Transverse colon (tissue), 4 donors: ENCODE results near the gene ALKBH2. TPM values are rescaled to one million over a fixed set of nuclear protein-coding genes. Genes with fewer than 3 reads are reported as not detected.

Experiments
- DNase-seq: peaks from one replicate; pipeline ENCODE4 v3.0.0-alpha.2; 2019
- H3K27ac ChIP-seq, 4 donors: fragments of 200-600 bp; sonication (generic); 2 replicates each; pipeline ENCODE4 v1.5.1; 2016 to 2018; ENCODE audit warnings: inconsistent platforms in 4 of 4
- H3K27me3 ChIP-seq: fragments of 200-600 bp; sonication (generic); 2 replicates; pipeline ENCODE4 v1.5.1; 2017; ENCODE audit warnings: inconsistent platforms
- H3K36me3 ChIP-seq, 4 donors: fragments of 200-600 bp; sonication (generic); 2 replicates each; pipeline ENCODE4 v1.5.1; 2017 to 2019; ENCODE audit warnings: inconsistent platforms in 4 of 4
- H3K4me1 ChIP-seq, 4 donors: fragments of 200-600 bp; sonication (generic); 2 replicates each; pipeline ENCODE4 v1.5.1; 2017 to 2020; ENCODE audit warnings: inconsistent platforms in 4 of 4
- H3K4me3 ChIP-seq, 4 donors: fragments of 200-600 bp; sonication (generic); 1 replicate in 1 of 4; 2 replicates in 3 of 4; pipeline versions ENCODE4 v1.5.1 to v1.6.1; 2017 to 2019; ENCODE audit warnings: inconsistent platforms in 4 of 4
- H3K9me3 ChIP-seq, 2 donors: fragments of 200-600 bp; sonication (generic); 2 replicates each; pipeline ENCODE4 v1.5.1; 2017 to 2019; ENCODE audit warnings: inconsistent platforms in 2 of 2
- EP300 ChIP-seq: sonication (generic); formaldehyde crosslinking; IDR thresholded peaks from one replicate; pipeline ENCODE4 v1.6.1; 2017; ENCODE audit warnings: antibody characterized with exemption, low read depth
- POLR2A ChIP-seq: fragments of 450-650 bp; IDR thresholded peaks from one replicate; pipeline ENCODE4 v1.6.1; 2016; ENCODE audit warnings: antibody characterized with exemption, mild to moderate bottlenecking, moderate library complexity
- POLR2AphosphoS5 ChIP-seq, 3 donors: sonication (generic); formaldehyde crosslinking; IDR thresholded peaks; one replicate each; pipeline ENCODE4 v1.6.1; 2016; ENCODE audit warnings: antibody characterized with exemption in 3 of 3
- WGBS, 2 donors: methylation state at CpG; one replicate each; pipeline ENCODE4 v1.1.5; 2018; ENCODE audit warnings: low coverage in 1 of 2; 5-methylcytosine and 5-hydroxymethylcytosine counted together
- in situ Hi-C, 4 donors: fragments of 200-750 bp; cut with MboI; loops; one replicate each; pipeline versions ENCODE4 v1.15.0 to v1.15.1; 2017; ENCODE audit warnings: low sequenced_read_pairs in 3 of 4, low pct_ligation_motif_present in 1 of 4, low pct_unique_long_range_greater_than_20kb in 1 of 4
- intact Hi-C: fragments of 100-400 bp; cut with DNase I; formaldehyde crosslinking; loops from one replicate; pipeline ENCODE4 v1.15.1; 2023; ENCODE audit warnings: low total_unique reads
- total RNA-seq, 4 donors: library from RNA; depleted of rRNA; stranded (reverse); fragments of >200 nt; gene quantifications; one replicate each; pipeline ENCODE4 v1.1.0, GENCODE V29; 2016
- TF ChIP-seq, protein P1 (sequence below), 5 experiments: fragments of 200-600 bp in 3 of 5; fragments of 450-650 bp in 2 of 5; sonication (generic) in 3 of 5; IDR thresholded peaks; 1 replicate in 2 of 5; 2 replicates in 3 of 5; pipeline ENCODE4 v1.5.1; 2016 to 2017; ENCODE audit warnings: antibody characterized with exemption in 5 of 5, inconsistent platforms in 3 of 5, mild to moderate bottlenecking in 2 of 5, moderate library complexity in 1 of 5

ALKBH2 gene
- total RNA-seq, 4 donors from 2014 or later: 3.4 to 11.1 (median 7.1) TPM; not detected in 1

DNA sequence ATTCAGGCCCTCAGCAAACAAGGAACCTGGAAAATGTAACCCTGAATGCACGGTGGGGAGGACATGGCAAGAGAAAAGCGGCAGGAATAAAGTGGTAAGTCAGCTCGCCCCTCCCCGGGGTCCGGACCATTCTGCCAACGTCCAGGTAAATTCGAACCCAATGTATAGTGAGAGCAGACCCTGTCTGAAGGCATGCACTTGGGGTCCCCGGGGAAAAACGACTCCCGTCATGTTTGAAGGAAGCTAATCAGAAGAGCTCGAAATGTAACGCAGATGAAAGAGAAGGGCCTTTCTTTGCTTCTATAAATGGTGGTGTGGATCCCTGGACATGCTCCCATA, 23.3 kb upstream of the ALKBH2 start:
- peaks cover 25 to 60% (median 48%) of the 10 kb centered on the region in 4 donors for H3K4me1 ChIP-seq

DNA sequence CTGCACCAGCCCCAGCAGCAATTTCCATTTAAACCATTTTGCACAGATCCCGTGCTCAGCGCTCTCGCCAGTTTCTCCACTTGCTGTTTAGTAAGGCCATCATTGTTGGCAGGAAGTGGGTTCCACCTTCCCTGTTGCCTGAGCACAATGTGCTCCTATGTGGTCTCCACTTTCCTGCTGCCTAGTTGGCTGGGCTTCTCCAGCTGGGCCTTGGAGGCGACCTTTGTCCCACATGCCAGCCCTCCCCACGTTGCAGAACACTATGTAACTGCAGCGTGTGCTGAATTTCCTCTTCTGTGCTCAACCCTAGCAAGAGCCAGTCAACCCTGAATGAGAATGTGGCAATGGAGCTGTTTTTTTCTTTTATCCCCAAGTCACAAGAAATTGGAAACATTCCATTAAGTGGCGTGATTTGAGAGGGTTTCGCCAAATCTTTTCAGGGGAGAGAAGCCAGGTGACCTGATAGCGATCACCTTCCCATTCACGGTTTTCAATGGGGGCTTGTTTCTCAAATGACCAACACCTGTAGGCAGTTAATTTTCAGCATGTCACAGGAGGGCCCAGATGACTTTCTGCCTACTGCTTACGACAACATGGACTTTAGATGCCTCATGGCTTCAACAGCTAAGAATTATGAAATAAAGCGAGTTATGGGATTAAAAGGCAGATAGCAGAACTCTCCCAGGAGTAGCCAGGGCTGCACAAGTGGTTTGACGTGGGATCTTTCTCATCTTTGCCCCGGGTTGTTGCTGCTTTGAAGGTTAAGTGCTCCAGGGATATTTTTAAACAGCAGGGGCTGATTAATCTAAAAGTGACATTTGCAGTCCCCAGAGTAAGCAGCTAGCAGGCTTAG, 22.7 kb upstream of the ALKBH2 start, which contains the start of gene ACACB:
Gene ACACB (plus strand): TSS at position 830 of the 853 bp plus-strand sequence. CDS start 22,819 bp downstream, outside the sequence.
- peak within 1 kb of the TSS; percentile 93 to 98 (median 95) for H3K27ac ChIP-seq
- WGBS, 2 donors: 41 to 55% methylated on average over 8 to 14 of the region's 14 CpGs
- no peaks in the 10 kb centered on the region for H3K9me3 ChIP-seq
- H3K4me3 ChIP-seq: peak within 1 kb of the TSS in 1 of 4 donors; percentile 7
- H3K27me3 ChIP-seq: no peaks in the 10 kb centered on the region
- intact Hi-C loops (loop anchor here (1.0 kb wide), 1 partner anchor 39 kb away; no protein-coding TSS in a partner anchor), in situ Hi-C loops (loop anchor here in 1 of 4 donors (25.0 kb wide), 1 partner anchor 271 kb away; no protein-coding TSS in a partner anchor)
- peak; percentile 78 for DNase-seq
- TF ChIP-seq EP300 (peak; percentile 85), POLR2AphosphoS5 (IDR thresholded peaks at IDR 0.05) (peak; percentile 41 to 91 (median 91)), POLR2A (peak; percentile 41)
- TF ChIP-seq, protein P1, sequence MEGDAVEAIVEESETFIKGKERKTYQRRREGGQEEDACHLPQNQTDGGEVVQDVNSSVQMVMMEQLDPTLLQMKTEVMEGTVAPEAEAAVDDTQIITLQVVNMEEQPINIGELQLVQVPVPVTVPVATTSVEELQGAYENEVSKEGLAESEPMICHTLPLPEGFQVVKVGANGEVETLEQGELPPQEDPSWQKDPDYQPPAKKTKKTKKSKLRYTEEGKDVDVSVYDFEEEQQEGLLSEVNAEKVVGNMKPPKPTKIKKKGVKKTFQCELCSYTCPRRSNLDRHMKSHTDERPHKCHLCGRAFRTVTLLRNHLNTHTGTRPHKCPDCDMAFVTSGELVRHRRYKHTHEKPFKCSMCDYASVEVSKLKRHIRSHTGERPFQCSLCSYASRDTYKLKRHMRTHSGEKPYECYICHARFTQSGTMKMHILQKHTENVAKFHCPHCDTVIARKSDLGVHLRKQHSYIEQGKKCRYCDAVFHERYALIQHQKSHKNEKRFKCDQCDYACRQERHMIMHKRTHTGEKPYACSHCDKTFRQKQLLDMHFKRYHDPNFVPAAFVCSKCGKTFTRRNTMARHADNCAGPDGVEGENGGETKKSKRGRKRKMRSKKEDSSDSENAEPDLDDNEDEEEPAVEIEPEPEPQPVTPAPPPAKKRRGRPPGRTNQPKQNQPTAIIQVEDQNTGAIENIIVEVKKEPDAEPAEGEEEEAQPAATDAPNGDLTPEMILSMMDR (IDR thresholded peaks at IDR 0.05): no peak
- peaks cover 25 to 60% (median 49%) of the 10 kb centered on the region in 4 donors for H3K4me1 ChIP-seq
- H3K36me3 ChIP-seq: no peaks in the 10 kb centered on the region

More for the DNA sequence above, 23.3 kb upstream of the ALKBH2 start:
- Histone ChIP-seq H3K27me3 (no peaks in the 10 kb centered on the region), H3K4me3 (peak overlapping the region in 1 of 4 donors; percentile 7), H3K9me3 (no peaks in the 10 kb centered on the region), H3K36me3 (no peaks in the 10 kb centered on the region), H3K27ac (peak overlapping the region; percentile 93 to 98 (median 95))
- TF ChIP-seq, protein P1 (IDR thresholded peaks at IDR 0.05): no peak
- TF ChIP-seq POLR2AphosphoS5 (IDR thresholded peaks at IDR 0.05) (peak in 1 of 3 donors; percentile 31), EP300 (no peak), POLR2A (no peak)
- intact Hi-C loops (no loop called here), in situ Hi-C loops (loop anchor here in 1 of 4 donors (25.0 kb wide), 1 partner anchor 271 kb away; no protein-coding TSS in a partner anchor)
- no peak for DNase-seq
- 66 to 74% methylated on average over 3 to 12 of the region's 12 CpGs for WGBS, 2 donors

DNA sequence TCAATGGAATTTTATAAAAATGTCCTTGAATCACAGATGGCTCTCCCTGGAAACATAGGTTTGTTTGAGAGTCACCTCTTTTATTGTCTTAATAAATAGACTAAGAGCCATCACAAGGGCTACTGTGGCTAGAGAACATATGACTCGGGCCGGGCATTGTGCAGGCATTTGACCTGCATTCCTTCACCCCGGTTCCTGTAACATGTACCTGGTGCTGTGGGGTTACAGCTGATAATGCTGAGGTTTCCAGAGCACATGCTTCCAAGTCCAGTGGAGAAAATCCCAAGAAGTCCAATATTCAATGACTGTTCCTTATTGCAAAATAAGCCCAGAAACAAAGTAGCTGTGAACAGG, 22.1 kb upstream of the ALKBH2 start:
- no peak for DNase-seq
- intact Hi-C loops (loop anchor here (1.0 kb wide), 1 partner anchor 40 kb away; no protein-coding TSS in a partner anchor), in situ Hi-C loops (loop anchor here in 1 of 4 donors (25.0 kb wide), 1 partner anchor 272 kb away; no protein-coding TSS in a partner anchor)
- Histone ChIP-seq H3K4me3 (no peak overlapping the region), H3K36me3 (no peaks in the 10 kb centered on the region), H3K27me3 (no peaks in the 10 kb centered on the region), H3K27ac (peak overlapping the region; percentile 93 to 98 (median 95)), H3K4me1 (peaks cover 25 to 64% (median 53%) of the 10 kb centered on the region in 4 donors), H3K9me3 (no peaks in the 10 kb centered on the region)
- WGBS, 2 donors: 55 to 60% methylated on average over 2 to 3 of the region's 3 CpGs
- TF ChIP-seq, protein P1 (IDR thresholded peaks at IDR 0.05): no peak
- TF ChIP-seq EP300 (no peak), POLR2AphosphoS5 (IDR thresholded peaks at IDR 0.05) (no peak), POLR2A (no peak)

DNA sequence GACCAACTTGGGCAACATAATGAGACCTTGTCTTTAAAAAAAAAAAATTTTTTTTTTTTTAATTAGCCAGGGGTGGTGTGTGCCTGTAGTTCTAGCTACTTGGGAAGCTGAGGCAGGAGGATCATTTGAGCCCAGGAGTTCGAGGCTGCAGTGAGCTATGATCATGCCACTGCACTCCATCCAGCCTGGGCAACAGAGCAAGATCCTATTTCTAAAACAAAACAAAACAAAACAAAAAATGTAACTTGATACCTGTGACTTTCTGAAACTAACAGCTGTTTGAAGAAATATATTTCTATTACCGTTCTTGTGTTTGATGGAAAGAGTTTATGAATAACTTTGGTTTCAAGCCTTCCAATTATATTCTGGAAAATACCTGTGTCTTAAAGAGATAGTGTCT, 21.4 kb upstream of the ALKBH2 start:
- Histone ChIP-seq H3K4me1 (peaks cover 25 to 67% (median 58%) of the 10 kb centered on the region in 4 donors), H3K27me3 (no peaks in the 10 kb centered on the region), H3K27ac (peak overlapping the region; percentile 93 to 98 (median 95)), H3K4me3 (no peak overlapping the region), H3K9me3 (no peaks in the 10 kb centered on the region), H3K36me3 (no peaks in the 10 kb centered on the region)
- in situ Hi-C loops (loop anchor here in 1 of 4 donors (25.0 kb wide), 1 partner anchor 273 kb away; no protein-coding TSS in a partner anchor), intact Hi-C loops (loop anchor here (1.0 kb wide), 1 partner anchor 41 kb away; no protein-coding TSS in a partner anchor)
- no peak for DNase-seq
- TF ChIP-seq, protein P1 (IDR thresholded peaks at IDR 0.05): no peak
- TF ChIP-seq POLR2AphosphoS5 (IDR thresholded peaks at IDR 0.05) (no peak), EP300 (no peak), POLR2A (no peak)
- 54 to 57% methylated on average over 2 of the region's 2 CpGs for WGBS, 2 donors
